ENCODE results near the gene TOGARAM1.

- TF ChIP-seq EZH2 (IDR thresholded peaks at IDR 0.05; ENCODE audit: borderline replicate concordance, low read depth, low read length, severe bottlenecking) (no peak), POLR2AphosphoS5 (IDR thresholded peaks at IDR 0.05; ENCODE audit: insufficient read depth, low read depth, low read length) (no peak), MAX (IDR thresholded peaks at IDR 0.05; ENCODE audit: insufficient read depth, insufficient read length) (no peak), MYC (IDR thresholded peaks at IDR 0.05; ENCODE audit: low read depth, low read length) (no peak), CTCF (IDR thresholded peaks at IDR 0.05; ENCODE audit: extremely low read depth in 1 of 2, insufficient read depth in 1 of 2, low read depth in 1 of 2, low read length in 2 of 2) (no peak)
These were observed 76.9 kb downstream of the TOGARAM1 start for GRCh38 chr14:45038865-45039264.

Data from endothelial cell of umbilical vein (primary cell).